DMS114 treated with DMSO at 0.1 percent for 48 hours (cell line): Measurements from ENCODE around the gene HAUS2.
"Not testable (repeated sequence)": the region's sequence is repeated elsewhere in the genome, so short reads cannot be mapped to it uniquely, and the experiment has no call there.

Experiments
- DNase-seq: peaks from one replicate; lab custom pipeline; 2025; ENCODE audit not compliant: unreplicated experiment; lab: John Stamatoyannopoulos, UW

Gene HAUS2

GRCh38 chr15:42548249-42549031 lies at the start of gene HAUS2, which contains the start of gene LRRC57:
Gene HAUS2, plus strand, starts transcription at chr15:42548838. Its CDS starts 35 bp downstream, at chr15:42548873.
Gene LRRC57, minus strand, starts transcription at chr15:42548793. Its CDS starts 359 bp downstream, at chr15:42548434.
- peak; percentile 54 for DNase-seq

- no peak for DNase-seq
Observed at GRCh38 chr15:42499858-42500609, 48.6 kb upstream of the HAUS2 start.

- no peak for DNase-seq
Observed at GRCh38 chr15:42502477-42502876, 46.2 kb upstream of the HAUS2 start.

GRCh38 chr15:42503825-42504224 lies 44.8 kb upstream of the HAUS2 start:
- no peak for DNase-seq

GRCh38 chr15:42504631-42505030 lies 44.0 kb upstream of the HAUS2 start:
- no peak for DNase-seq

GRCh38 chr15:42507514-42507913 lies 41.1 kb upstream of the HAUS2 start:
- no peak for DNase-seq

GRCh38 chr15:42508263-42508690 lies 40.4 kb upstream of the HAUS2 start:
- no peak for DNase-seq

- no peak for DNase-seq
Observed at GRCh38 chr15:42510258-42511006, 38.2 kb upstream of the HAUS2 start.

GRCh38 chr15:42511007-42511391 lies 37.6 kb upstream of the HAUS2 start:
- no peak for DNase-seq

- DNase-seq = no peak
Observed at GRCh38 chr15:42523331-42523730, 25.3 kb upstream of the HAUS2 start.

- no peak for DNase-seq
Observed at GRCh38 chr15:42528970-42529369, 19.7 kb upstream of the HAUS2 start.

- DNase-seq = no peak
Observed at GRCh38 chr15:42533246-42533645, 15.4 kb upstream of the HAUS2 start.

- no peak for DNase-seq
Observed at GRCh38 chr15:42544853-42545629, 3.6 kb upstream of the HAUS2 start.

- no peak for DNase-seq
Observed at GRCh38 chr15:42547918-42548248, 755 bp upstream of the HAUS2 start.

GRCh38 chr15:42549032-42549491 lies 424 bp downstream of the HAUS2 start:
- DNase-seq = peak; percentile 36

GRCh38 chr15:42549741-42550392 lies 1.2 kb downstream of the HAUS2 start:
- DNase-seq = no peak

GRCh38 chr15:42553554-42553953 lies 4.9 kb downstream of the HAUS2 start:
- DNase-seq = no peak

GRCh38 chr15:42556550-42557207 lies 8.0 kb downstream of the HAUS2 start:
- not testable (repeated sequence) for DNase-seq

- no peak for DNase-seq
Observed at GRCh38 chr15:42558739-42559138, 10.1 kb downstream of the HAUS2 start.
